Ecto neural progenitor cell (in vitro differentiated cells): ENCODE data around the gene TAF1D.
A peak's percentile ranks its signal among the peaks of the same experiment; 100 is the strongest.
"Not testable (repeated sequence)": the region's sequence is repeated elsewhere in the genome, so short reads cannot be mapped to it uniquely, and the experiment has no call there.

Experiments used
- DNase-seq: peaks from one replicate; pipeline ENCODE4 v3.0.0-alpha.2; 2018; ENCODE audit warnings: low spot score

TAF1D gene, protein sequence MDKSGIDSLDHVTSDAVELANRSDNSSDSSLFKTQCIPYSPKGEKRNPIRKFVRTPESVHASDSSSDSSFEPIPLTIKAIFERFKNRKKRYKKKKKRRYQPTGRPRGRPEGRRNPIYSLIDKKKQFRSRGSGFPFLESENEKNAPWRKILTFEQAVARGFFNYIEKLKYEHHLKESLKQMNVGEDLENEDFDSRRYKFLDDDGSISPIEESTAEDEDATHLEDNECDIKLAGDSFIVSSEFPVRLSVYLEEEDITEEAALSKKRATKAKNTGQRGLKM

DNA sequence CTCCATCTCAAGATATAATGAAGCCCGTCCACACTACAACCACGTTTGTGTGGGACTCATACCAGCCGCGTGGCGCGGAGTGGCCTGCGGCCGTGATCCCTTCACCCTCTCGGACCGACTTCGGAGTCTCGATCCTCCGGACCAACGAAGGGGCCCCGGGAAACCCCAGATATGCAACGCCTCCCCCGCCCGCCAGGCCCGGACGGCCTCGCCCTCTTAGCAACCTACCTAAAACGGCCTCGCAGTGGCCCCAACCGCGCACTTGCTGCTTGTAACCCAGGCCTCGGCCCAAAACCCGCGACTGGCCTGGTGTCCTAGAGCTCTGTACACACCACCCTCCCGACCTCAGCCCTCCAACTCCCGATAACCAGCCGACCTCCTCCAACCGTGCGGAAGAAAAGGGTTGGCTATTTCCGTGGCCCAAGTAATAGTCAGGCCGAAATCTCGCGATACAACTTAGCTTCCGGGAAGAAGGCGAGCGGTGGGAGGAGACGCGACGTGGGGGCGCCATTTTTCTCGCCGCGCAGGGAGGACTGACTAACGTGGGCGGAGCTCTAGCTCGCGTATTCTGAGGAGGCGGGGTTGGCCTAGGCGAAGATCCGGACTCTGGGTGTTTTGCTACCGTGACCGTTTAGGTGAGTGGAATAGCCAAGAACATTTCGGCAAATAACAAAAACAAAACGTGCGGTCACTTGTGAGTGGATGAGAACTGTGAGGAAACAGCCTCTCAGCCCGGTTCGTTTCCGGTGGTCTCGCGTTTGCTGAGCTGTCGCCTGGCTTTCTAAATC, at the start of gene TAF1D, which contains the start of gene C11orf54:
TSS of gene TAF1D (minus strand) at position 402 of the 788 bp plus-strand sequence. CDS start 2,191 bp downstream, outside the sequence.
TSS of gene C11orf54 (plus strand) at position 579 of the 788 bp plus-strand sequence. CDS start 5,722 bp downstream, outside the sequence.
- DNase-seq = peak; percentile 96

DNA sequence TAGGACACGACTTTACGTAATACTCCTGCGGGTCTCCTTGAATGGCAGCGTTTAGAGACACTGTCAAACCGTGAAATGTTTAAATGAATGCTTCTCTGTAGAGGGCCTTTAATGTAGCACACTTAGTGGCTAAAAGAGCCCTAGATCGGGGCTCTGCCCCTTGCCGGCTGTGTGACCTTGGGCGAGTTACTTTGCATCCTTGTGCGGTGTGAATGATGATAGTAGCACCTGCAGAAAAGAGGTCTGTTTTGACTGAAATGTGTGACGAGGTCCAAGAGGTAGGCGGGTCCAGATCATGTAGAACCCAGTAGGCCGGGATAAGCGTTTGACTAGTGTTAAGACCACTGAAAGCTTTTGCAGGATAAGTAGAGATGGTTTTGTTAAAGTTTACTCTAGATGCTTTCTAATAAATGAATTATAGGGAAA, 43.7 kb upstream of the TAF1D start:
- no peak for DNase-seq

DNA sequence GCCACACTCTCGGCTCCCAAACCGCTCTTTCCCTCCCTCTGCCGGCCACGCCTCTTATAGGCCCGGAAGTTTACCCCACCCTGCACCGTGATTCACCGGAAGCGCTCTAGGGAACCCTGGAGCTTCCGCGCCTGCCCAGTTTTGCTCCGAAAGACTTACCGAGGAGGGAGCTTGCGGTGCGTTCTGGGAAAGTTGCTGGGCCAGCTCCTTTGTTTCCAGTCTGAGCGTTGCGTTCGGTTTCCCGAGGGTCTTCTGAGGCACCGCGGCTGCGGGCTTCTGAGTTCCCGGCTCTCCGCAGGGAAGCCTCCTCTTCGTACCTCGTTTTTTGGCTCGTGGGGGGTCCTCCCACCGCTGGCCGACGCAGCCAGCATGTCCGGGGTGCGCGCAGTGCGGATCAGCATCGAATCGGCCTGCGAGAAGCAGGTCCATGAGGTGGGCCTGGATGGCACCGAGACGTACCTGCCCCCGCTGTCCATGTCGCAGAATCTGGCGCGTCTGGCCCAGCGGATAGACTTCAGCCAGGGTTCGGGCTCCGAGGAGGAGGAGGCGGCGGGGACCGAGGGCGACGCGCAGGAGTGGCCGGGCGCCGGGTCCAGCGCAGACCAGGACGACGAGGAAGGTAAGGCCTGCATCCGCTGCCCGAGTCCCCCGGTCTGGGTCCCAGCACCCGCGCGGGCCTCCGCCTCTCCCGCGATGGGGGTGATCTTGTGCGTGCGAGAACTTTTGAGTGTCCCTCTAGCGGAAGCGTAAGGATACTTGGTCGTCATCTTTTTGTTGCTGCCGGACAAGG, 43.0 kb upstream of the TAF1D start, which contains the start of gene MED17:
TSS of gene MED17 (plus strand) at position 138 of the 790 bp plus-strand sequence. CDS start at position 370, 232 bp downstream.
- peak; percentile 94 for DNase-seq

GRCh38 chr11:93783765-93784144, 42.5 kb upstream of the TAF1D start:
- no peak for DNase-seq

GRCh38 chr11:93783362-93783761, 42.1 kb upstream of the TAF1D start:
- DNase-seq = no peak

DNA sequence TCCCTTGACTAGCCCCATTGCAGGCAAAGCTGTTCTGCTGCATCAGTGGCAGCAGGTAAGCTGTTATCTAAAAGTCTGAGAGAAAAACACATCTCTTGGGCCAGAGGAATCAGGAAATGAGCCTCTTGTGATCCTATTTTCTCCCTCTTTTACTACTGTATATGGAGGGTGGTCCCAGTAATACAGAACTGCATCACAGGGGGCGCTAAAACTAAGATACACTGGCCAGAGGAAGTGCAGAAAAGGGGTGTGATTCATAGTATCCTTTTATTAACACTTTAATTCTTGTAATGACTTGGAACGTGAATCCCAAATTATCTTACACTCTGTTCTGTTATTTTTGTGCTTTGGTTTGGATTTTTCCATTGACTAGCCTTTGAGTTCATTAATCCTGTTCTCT, 34.0 kb upstream of the TAF1D start:
- no peak for DNase-seq

DNA sequence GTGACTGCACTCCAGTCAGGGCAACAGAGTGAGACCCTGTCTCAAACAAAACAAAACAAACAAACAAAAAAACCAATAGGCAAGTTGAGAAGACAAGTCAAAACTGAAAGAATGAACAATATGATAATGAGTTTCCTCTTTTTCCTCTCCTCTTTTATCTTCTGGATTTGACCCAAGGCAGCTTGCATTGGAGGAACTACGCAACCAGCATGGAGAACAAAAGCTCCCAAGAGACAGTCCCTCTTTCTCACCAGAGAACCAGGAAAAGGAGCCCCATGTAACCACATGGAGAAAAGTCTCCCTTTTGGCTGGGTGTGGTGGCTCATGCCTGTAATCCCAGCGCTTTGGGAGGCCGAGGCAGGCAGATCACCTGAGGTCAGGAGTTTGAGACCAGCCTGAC, 33.3 kb upstream of the TAF1D start:
- not testable (repeated sequence) for DNase-seq

DNA sequence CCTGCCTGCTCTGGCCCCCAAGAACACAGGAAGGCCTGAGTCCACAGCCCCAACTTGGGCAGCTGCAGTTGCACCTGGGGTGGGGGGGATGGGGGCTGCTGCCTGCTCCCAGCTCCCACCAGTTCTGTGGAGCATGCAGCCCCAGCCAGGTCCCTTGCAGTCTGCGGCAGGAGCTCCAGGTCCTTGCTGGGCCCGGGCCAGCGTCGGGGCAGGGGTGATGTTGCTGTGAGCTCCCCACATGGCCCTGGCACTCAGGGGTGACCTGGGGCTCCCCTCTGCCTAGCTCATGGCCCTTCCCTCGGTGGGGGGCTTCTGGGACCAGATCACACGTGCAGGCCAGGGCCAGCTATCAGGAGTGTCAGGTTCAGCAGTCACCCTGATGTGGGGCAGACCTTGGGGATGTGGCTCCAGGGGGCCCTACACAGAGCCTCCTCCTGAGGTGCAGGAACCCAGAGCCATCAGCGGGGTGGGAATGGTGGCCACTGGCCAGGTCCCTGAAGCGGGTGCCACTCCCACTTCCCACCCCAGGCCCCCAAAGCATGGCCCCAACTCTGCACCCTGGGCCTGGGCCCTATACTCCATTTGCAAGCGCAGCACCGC, 32.4 kb upstream of the TAF1D start:
- DNase-seq = no peak

- no peak for DNase-seq
Observed at GRCh38 chr11:93773045-93773477, 31.8 kb upstream of the TAF1D start.

DNA sequence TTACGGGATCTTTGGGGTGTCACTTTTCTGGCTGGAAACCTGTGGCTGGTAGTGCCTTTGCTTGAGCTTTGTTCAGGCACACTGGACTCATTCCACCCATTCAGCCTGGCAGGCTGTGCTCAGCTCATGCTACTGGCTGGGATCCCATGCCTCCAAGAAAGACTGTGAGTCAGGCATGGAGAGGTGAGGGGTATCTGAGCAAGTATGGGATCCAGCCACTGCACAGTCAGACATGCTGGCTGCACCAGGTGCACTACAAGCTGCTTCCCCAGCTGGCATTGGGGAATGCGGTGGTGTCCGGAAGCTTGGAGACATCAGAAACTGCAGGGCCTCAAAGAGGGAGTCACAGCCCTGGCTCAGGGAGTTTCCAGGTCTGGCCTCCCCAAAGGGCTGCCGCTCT, 30.8 kb upstream of the TAF1D start:
- no peak for DNase-seq

DNA sequence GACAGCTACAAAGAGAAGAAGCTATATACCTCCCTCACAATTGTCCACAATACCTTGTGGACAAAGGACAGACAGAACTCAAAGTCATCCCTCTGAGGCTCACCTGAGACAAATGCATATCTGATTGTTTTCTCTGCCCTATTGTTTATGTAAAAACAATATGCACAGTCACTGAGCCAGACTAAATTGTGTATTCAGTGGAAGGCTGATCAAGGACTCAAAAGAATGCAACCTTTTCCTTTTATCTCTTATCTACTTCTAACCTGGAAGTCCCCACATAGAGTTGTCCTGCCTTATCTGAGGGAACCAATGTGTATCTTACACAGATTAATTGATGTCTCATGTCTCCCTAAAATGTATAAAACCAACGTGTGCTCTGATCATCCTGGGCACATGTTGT, 28.9 kb upstream of the TAF1D start:
- no peak for DNase-seq

GRCh38 chr11:93767018-93767417, 25.7 kb upstream of the TAF1D start:
- DNase-seq = no peak

- DNase-seq = no peak
Observed at GRCh38 chr11:93766504-93766903, 25.2 kb upstream of the TAF1D start.

- DNase-seq = no peak
Observed at GRCh38 chr11:93765551-93765950, 24.3 kb upstream of the TAF1D start.

- no peak for DNase-seq
Observed at GRCh38 chr11:93761910-93762309, 20.6 kb upstream of the TAF1D start.

- not testable (repeated sequence) for DNase-seq
Observed at GRCh38 chr11:93759123-93759522, 17.8 kb upstream of the TAF1D start.

- DNase-seq = no peak
Observed at GRCh38 chr11:93757924-93758865, 16.9 kb upstream of the TAF1D start.

DNA sequence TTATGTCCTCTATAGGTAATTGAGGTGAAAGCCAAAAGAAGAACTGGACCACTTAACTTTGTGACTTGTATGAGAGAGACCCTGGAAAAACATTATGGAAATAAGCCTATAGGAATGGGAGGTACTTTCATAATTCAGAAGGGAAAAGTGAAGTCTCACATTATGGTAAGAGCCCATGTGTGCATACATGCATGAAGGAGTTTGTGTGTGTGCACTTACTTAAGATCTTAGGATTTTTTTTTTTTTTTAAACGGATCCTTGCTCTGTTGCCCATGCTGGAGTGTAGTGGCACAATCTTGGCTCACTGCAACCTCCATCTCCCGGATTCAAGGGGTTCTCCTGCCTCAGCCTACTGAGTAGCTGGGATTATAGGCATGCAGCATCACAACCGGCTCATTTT, 16.0 kb upstream of the TAF1D start:
- DNase-seq = no peak

DNA sequence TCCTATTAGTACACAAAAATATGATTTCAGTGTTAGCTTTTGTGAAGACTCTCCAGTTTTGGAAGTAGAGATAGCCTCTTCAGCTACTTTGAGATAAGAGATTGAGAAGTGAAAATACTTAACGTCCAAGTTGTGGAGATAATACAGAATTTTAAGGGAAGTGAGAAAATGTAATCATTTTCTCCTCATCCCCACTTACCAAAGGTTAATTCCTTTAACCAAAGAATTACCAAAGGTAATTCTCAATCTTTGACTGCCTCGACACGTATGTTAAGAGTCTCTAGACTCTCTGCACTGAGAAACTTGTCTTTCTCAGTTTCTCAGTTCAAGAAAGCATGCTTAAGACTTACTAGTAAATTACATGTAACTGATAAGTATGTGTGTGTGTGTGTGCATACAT, 15.5 kb upstream of the TAF1D start:
- DNase-seq = no peak

DNA sequence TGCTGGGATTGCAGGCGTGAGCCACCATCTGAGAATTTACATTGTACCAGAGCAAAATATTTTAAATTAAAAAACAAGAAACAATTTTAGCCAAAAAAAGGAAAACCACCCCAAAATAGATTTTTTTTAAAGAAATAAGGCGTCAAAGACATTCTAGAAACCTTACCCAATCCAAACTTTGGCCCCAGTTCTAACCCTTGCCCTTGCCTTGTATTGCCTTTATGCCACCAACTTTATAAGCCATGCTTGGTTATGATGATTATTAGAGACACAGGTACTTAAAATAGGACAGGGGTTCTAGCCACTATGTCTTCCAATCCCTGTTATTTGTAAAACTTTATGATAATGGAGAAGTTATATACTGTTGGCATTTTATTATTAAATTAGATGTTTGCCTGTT, 11.9 kb upstream of the TAF1D start:
- DNase-seq = no peak

DNA sequence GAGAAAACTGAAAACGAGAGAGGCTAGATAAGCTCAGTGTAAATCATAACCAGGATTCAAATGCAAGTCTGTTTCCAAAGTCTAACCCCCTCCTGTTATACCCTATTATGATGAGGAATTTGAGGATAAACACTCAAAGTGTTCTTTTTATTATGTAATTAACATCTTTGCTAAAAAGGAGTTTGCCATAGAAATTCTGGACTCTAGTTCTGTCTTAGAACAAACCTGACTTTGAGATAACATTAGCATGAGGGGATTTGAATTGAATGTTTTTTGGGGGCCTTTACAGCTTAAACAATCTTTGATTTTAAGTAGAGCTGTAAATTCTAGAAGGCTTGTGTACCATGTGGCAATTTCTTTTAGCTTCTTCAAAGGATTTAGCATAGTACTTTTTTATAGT, 9.7 kb upstream of the TAF1D start:
- no peak for DNase-seq
